Left ventricle myocardium superior (tissue), 1 donor: ENCODE results near the gene TAS2R40. TPM values are rescaled to one million over a fixed set of nuclear protein-coding genes. Genes with fewer than 3 reads are reported as not detected.

Experiments used
- total RNA-seq: library from RNA; stranded (reverse); fragmentation: NEBNext Ultra II Directional; extraction: Animal tissue kit (Norgen Biotek cat#: 25700); gene quantifications from one replicate; pipeline ENCODE4 v1.2.1, GENCODE V29; 2021
- donor health status: DM: no; HTN: yes; CAD: no; lungs with severe emphysema.

Gene TAS2R40
- total RNA-seq, 1 donor from 2014 or later, result not detected

Other genes starting within 250 kb of the TAS2R40 start
- gene OR9A2, start 194.9 kb upstream of the TAS2R40 start, total RNA-seq, result not detected
- gene OR6V1, start 169.7 kb upstream of the TAS2R40 start, total RNA-seq, result not detected
- not detected for gene PIP, start 90.0 kb upstream of the TAS2R40 start, total RNA-seq
- not detected for gene TAS2R39, start 38.6 kb upstream of the TAS2R40 start, total RNA-seq
- 303 TPM for gene GSTK1, start 41.4 kb downstream of the TAS2R40 start, total RNA-seq
- gene TMEM139, start 62.9 kb downstream of the TAS2R40 start, total RNA-seq, result 20.3 TPM
- gene CASP2, start 66.3 kb downstream of the TAS2R40 start, total RNA-seq, result 12.6 TPM
- gene CLCN1, start 94.1 kb downstream of the TAS2R40 start, total RNA-seq, result not detected
- 0.57 TPM for gene FAM131B, start 140.7 kb downstream of the TAS2R40 start, total RNA-seq
- gene ZYX, start 159.3 kb downstream of the TAS2R40 start, total RNA-seq, result 73.9 TPM
- gene EPHA1, start 186.8 kb downstream of the TAS2R40 start, total RNA-seq, result not detected
- not detected for gene TAS2R60, start 221.4 kb downstream of the TAS2R40 start, total RNA-seq